SW 1271 (cell line): ENCODE results near the gene PANK4.
"Not testable (repeated sequence)": the region's sequence is repeated elsewhere in the genome, so short reads cannot be mapped to it uniquely, and the experiment has no call there.

Source experiments
- DNase-seq, 2 experiments: peaks; one replicate each; lab custom pipeline; 2025; lab: John Stamatoyannopoulos, UW

Gene PANK4

GRCh38 chr1:2460203-2460602 is 66.2 kb downstream of the PANK4 start:
- DNase-seq, result no peak

GRCh38 chr1:2459757-2460156 is 66.6 kb downstream of the PANK4 start:
- DNase-seq, result no peak

- not testable (repeated sequence) for DNase-seq
These were observed 67.2 kb downstream of the PANK4 start for GRCh38 chr1:2459102-2459753.

- DNase-seq, result no peak
These were observed 67.7 kb downstream of the PANK4 start for GRCh38 chr1:2458687-2459086.
